Neural progenitor cell (in vitro differentiated cells): Measurements from ENCODE around the gene RUSC2. TPM values are rescaled to one million over a fixed set of nuclear protein-coding genes. Genes with fewer than 3 reads are reported as not detected.

Source experiments
- DNase-seq: peaks from one replicate; pipeline ENCODE4 v3.0.0-alpha.2; 2016; ENCODE audit warnings: low spot score
- H2AFZ ChIP-seq: fragments of 200-600 bp; sonication (generic); replicated peaks from 2 replicates; pipeline ENCODE4 v1.6.1; 2016; ENCODE audit warnings: antibody characterized with exemption
- H3F3A ChIP-seq: fragments of 200-600 bp; sonication (generic); 2 replicates; pipeline ENCODE4 v1.6.1; 2016; ENCODE audit warnings: antibody characterized with exemption, low read depth
- H3K27ac ChIP-seq: fragments of 200-600 bp; sonication (generic); 2 replicates; pipeline ENCODE4 v1.5.1; 2016; ENCODE audit warnings: mild to moderate bottlenecking
- H3K27me3 ChIP-seq: fragments of 200-600 bp; sonication (generic); 2 replicates; pipeline ENCODE4 v1.6.1; 2016; ENCODE audit warnings: mild to moderate bottlenecking, moderate library complexity
- H3K36me3 ChIP-seq: fragments of 200-600 bp; sonication (generic); 2 replicates; pipeline ENCODE4 v1.5.1; 2016
- H3K4me1 ChIP-seq: fragments of 200-600 bp; sonication (generic); 2 replicates; pipeline ENCODE4 v1.6.1; 2016; ENCODE audit warnings: mixed run types
- H3K4me2 ChIP-seq: fragments of 200-600 bp; sonication (generic); 2 replicates; pipeline ENCODE4 v1.6.1; 2016
- H3K4me3 ChIP-seq: fragments of 200-600 bp; sonication (generic); 2 replicates; pipeline ENCODE4 v1.5.1; 2016
- H3K79me2 ChIP-seq: fragments of 200-600 bp; sonication (generic); 2 replicates; pipeline ENCODE4 v1.6.1; 2016; ENCODE audit warnings: low read depth
- H3K9ac ChIP-seq: fragments of 200-600 bp; sonication (generic); 2 replicates; pipeline ENCODE4 v1.6.1; 2016
- H3K9me3 ChIP-seq: fragments of 200-600 bp; sonication (generic); 2 replicates; pipeline ENCODE4 v1.5.1; 2016; ENCODE audit warnings: low read depth
- H4K20me1 ChIP-seq: fragments of 200-600 bp; sonication (generic); 2 replicates; pipeline ENCODE4 v1.6.1; 2016; ENCODE audit warnings: low read depth
- H3K27ac Mint-ChIP-seq: 3 replicates; pipeline ENCODE4 v1.8.0; 2021; ENCODE audit warnings: mixed read lengths
- H3K27me3 Mint-ChIP-seq: 2 replicates; pipeline ENCODE4 v1.8.0; 2022; ENCODE audit warnings: low read depth, mild to moderate bottlenecking, inconsistent platforms, moderate library complexity, mixed read lengths; ENCODE audit not compliant: insufficient read depth
- H3K36me3 Mint-ChIP-seq: 3 replicates; pipeline ENCODE4 v1.8.0; 2021; ENCODE audit warnings: mixed read lengths
- H3K4me1 Mint-ChIP-seq: 3 replicates; pipeline ENCODE4 v1.8.0; 2021; ENCODE audit warnings: mixed read lengths
- H3K4me3 Mint-ChIP-seq: 3 replicates; pipeline ENCODE4 v1.8.0; 2021; ENCODE audit warnings: mild to moderate bottlenecking, moderate library complexity, mixed read lengths
- H3K9me3 Mint-ChIP-seq: 3 replicates; pipeline ENCODE4 v1.8.0; 2020; ENCODE audit warnings: mixed read lengths
- CTCF ChIP-seq: fragments of 200-600 bp; sonication (generic); IDR thresholded peaks from 2 replicates; pipeline ENCODE4 v1.5.1; 2017; ENCODE audit warnings: antibody characterized with exemption, mild to moderate bottlenecking
- EZH2 ChIP-seq: fragments of 200-600 bp; sonication (generic); IDR thresholded peaks from 2 replicates; pipeline ENCODE4 v1.6.1; 2017; ENCODE audit warnings: antibody characterized with exemption, mild to moderate bottlenecking, moderate library complexity
- EZH2phosphoT487 ChIP-seq: fragments of 200-600 bp; sonication (generic); IDR thresholded peaks from 2 replicates; pipeline ENCODE4 v1.6.1; 2017; ENCODE audit warnings: antibody characterized with exemption
- total RNA-seq: library from RNA; depleted of rRNA; stranded (reverse); fragments of >200 nt; gene quantifications from 2 replicates; pipeline ENCODE4 v1.2.3, GENCODE V29; 2015; ENCODE audit warnings: low replicate concordance

Gene RUSC2
- total RNA-seq, 1 donor from 2014 or later, result 3.5 TPM

DNA sequence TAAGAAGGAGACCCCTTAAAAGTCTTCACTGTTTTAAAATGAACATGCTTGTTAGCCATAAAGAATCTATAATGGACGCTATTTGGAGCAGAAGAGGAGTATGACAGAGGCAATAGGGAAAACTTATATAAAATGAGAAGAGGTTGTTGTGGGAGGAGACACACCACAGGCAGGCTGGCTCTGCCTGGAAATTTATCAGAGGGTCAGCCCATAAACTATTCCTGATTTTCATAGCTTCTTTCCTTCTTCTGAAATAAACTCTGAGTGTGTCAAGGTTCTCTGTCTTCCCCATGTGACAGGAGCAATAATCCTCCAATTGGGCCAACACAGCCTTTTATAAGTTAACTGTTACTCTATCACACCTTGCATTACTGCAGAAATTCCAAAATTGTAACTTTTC lies 19.6 kb upstream of the RUSC2 start:
- H3K36me3 Mint-ChIP-seq, result no peaks in the 10 kb centered on the region
- H3K9me3 ChIP-seq, result no peaks in the 10 kb centered on the region
- DNase-seq, result no peak
- no peaks in the 10 kb centered on the region for H3K4me1 ChIP-seq
- no peaks in the 10 kb centered on the region for H3K4me1 Mint-ChIP-seq
- no peak overlapping the region for H3K9ac ChIP-seq
- no peak overlapping the region for H3K4me3 ChIP-seq
- peaks cover 6% of the 10 kb centered on the region for H3K27me3 ChIP-seq
- H3F3A ChIP-seq, result no peaks in the 10 kb centered on the region
- no peaks in the 10 kb centered on the region for H3K9me3 Mint-ChIP-seq
- no peaks in the 10 kb centered on the region for H3K27me3 Mint-ChIP-seq
- no peaks in the 10 kb centered on the region for H3K36me3 ChIP-seq
- no peak overlapping the region for H3K4me2 ChIP-seq
- no peaks in the 10 kb centered on the region for H4K20me1 ChIP-seq
- no peak overlapping the region for H3K27ac ChIP-seq
- H3K27ac Mint-ChIP-seq, result no peak overlapping the region
- no peak overlapping the region for H2AFZ ChIP-seq
- H3K4me3 Mint-ChIP-seq, result no peak overlapping the region
- TF ChIP-seq EZH2phosphoT487, result no peak
- no peak for TF ChIP-seq CTCF
- no peak for TF ChIP-seq EZH2
- H3K79me2 ChIP-seq, result no peaks in the 10 kb centered on the region

GRCh38 chr9:35470894-35471293 lies 19.0 kb upstream of the RUSC2 start:
- Histone ChIP-seq H3K4me1 (no peaks in the 10 kb centered on the region), H3K79me2 (no peaks in the 10 kb centered on the region), H4K20me1 (no peaks in the 10 kb centered on the region), H3K4me3 (no peak overlapping the region), H3F3A (no peaks in the 10 kb centered on the region), H3K27me3 (peaks cover 10% of the 10 kb centered on the region), H3K9me3 (no peaks in the 10 kb centered on the region), H3K4me2 (no peak overlapping the region), H3K9ac (no peak overlapping the region), H3K36me3 (no peaks in the 10 kb centered on the region), H2AFZ (no peak overlapping the region), H3K27ac (no peak overlapping the region)
- Mint-ChIP-seq H3K27ac (no peak overlapping the region), H3K9me3 (no peaks in the 10 kb centered on the region), H3K4me3 (no peak overlapping the region), H3K27me3 (no peaks in the 10 kb centered on the region), H3K4me1 (no peaks in the 10 kb centered on the region), H3K36me3 (no peaks in the 10 kb centered on the region)
- DNase-seq, result no peak
- no peak for TF ChIP-seq CTCF
- no peak for TF ChIP-seq EZH2phosphoT487
- TF ChIP-seq EZH2, result no peak

GRCh38 chr9:35476596-35476995 lies 13.3 kb upstream of the RUSC2 start:
- H3K4me3 ChIP-seq, result no peak overlapping the region
- no peak overlapping the region for H3K4me3 Mint-ChIP-seq

More at GRCh38 chr9:35476596-35476995, 13.3 kb upstream of the RUSC2 start:
- Mint-ChIP-seq H3K27ac (no peak overlapping the region), H3K27me3 (peaks cover 2% of the 10 kb centered on the region), H3K36me3 (no peaks in the 10 kb centered on the region), H3K9me3 (no peaks in the 10 kb centered on the region), H3K4me1 (peaks cover 2% of the 10 kb centered on the region)
- no peak for DNase-seq
- TF ChIP-seq EZH2phosphoT487 (no peak), EZH2 (no peak), CTCF (no peak)
- Histone ChIP-seq H2AFZ (no peak overlapping the region), H3K9ac (no peak overlapping the region), H3F3A (no peaks in the 10 kb centered on the region), H3K9me3 (no peaks in the 10 kb centered on the region), H3K79me2 (no peaks in the 10 kb centered on the region), H3K4me2 (no peak overlapping the region), H3K27me3 (peaks cover 20% of the 10 kb centered on the region), H4K20me1 (no peaks in the 10 kb centered on the region), H3K36me3 (no peaks in the 10 kb centered on the region), H3K27ac (no peak overlapping the region), H3K4me1 (no peaks in the 10 kb centered on the region)
